ENCODE measurements around the gene CFAP52. TPM values are rescaled to one million over a fixed set of nuclear protein-coding genes. Genes with fewer than 3 reads are reported as not detected.
"Not testable (repeated sequence)": the region's sequence is repeated elsewhere in the genome, so short reads cannot be mapped to it uniquely, and the experiment has no call there.

CFAP52 gene
- total RNA-seq, 4 donors from 2014 or later, result not detected

DNA sequence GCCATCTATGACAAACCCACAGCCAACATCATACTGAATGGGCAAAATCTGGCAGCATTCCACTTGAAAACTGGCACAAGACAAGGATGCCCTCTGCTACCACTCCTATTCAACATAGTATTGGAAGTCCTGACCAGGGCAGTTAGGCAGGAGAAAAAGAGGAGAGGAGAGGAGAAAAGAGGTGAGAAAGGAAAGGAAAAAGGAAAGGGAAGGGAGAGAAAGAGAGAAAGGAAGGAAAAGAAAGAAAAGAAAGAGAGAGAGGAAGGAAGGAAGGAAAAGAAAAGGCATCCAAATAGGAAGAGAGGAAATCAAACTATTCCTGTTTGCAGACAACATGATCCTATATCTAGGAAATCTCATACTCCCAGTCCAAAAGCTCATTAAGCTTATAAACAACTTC lies 12.3 kb upstream of the CFAP52 start:
- H3K27me3 ChIP-seq, result no peaks in the 10 kb centered on the region
- no peak overlapping the region for H3K27ac ChIP-seq
- peaks cover 0 to 22% (median 0%) of the 10 kb centered on the region in 3 donors for H3K36me3 ChIP-seq
- TF ChIP-seq POLR2A (IDR thresholded peaks at IDR 0.05), result no peak
- no peak for TF ChIP-seq CTCF (IDR thresholded peaks at IDR 0.05)
- no peak overlapping the region for H3K4me3 ChIP-seq
- H3K9me3 ChIP-seq, result no peaks in the 10 kb centered on the region
- no peaks in the 10 kb centered on the region for H3K4me1 ChIP-seq
- no peak for DNase-seq

GRCh38 chr17:9566067-9566466 lies 10.4 kb upstream of the CFAP52 start:
- H3K36me3 ChIP-seq, result peaks cover 0 to 27% (median 0%) of the 10 kb centered on the region in 3 donors
- H3K27me3 ChIP-seq, result no peaks in the 10 kb centered on the region
- DNase-seq, result no peak
- no peaks in the 10 kb centered on the region for H3K4me1 ChIP-seq
- H3K4me3 ChIP-seq, result no peak overlapping the region
- TF ChIP-seq CTCF (IDR thresholded peaks at IDR 0.05) (no peak), POLR2A (IDR thresholded peaks at IDR 0.05) (no peak)
- H3K27ac ChIP-seq, result no peak overlapping the region
- no peaks in the 10 kb centered on the region for H3K9me3 ChIP-seq

DNA sequence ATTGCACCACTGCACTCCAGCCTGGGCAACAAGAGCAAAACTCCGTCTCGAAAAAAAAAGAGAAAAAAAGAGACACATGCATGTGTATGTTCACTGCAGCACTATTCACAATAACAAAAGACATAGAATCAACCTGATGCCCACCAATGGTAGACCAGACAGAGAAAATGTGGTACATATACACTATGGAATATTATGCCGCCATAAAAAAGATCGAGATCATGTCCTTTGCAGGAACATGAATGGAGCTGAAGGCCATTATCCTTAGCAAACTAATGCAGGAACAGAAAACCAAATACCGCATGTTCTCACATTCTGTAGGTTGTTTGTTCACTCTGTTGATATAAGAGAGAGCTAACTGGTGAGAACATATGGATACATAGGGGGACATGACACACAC lies 9.7 kb upstream of the CFAP52 start:
- DNase-seq, H3K9me3 ChIP-seq, H3K4me3 ChIP-seq, H3K27ac ChIP-seq, H3K27me3 ChIP-seq, H3K4me1 ChIP-seq: not testable (repeated sequence)
- peaks cover 0 to 27% (median 0%) of the 10 kb centered on the region in 3 donors for H3K36me3 ChIP-seq

DNA sequence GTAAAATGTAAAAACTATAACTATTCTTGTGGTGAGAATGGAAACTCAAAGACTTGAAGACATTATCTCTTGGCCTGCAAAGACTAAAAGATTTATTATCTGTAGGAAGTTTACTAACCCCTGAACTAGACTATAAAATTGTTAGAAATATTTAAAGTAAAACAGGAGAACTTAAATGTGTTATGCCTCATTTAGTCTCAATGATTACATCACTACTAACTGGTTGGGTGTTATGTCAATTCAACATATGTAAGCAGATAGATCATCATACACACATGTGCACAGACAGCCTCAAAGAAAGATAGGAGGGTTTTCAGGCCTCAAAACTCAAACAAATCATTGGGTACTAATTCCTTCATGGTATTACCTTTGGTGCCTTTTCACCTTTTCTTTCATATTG lies 8.4 kb upstream of the CFAP52 start:
- no peaks in the 10 kb centered on the region for H3K27me3 ChIP-seq
- no peaks in the 10 kb centered on the region for H3K4me1 ChIP-seq
- no peaks in the 10 kb centered on the region for H3K9me3 ChIP-seq
- TF ChIP-seq CTCF (IDR thresholded peaks at IDR 0.05) (no peak), POLR2A (IDR thresholded peaks at IDR 0.05) (no peak)
- DNase-seq, result no peak
- H3K36me3 ChIP-seq, result peaks cover 0 to 27% (median 0%) of the 10 kb centered on the region in 3 donors
- H3K4me3 ChIP-seq, result no peak overlapping the region
- no peak overlapping the region for H3K27ac ChIP-seq

- no peaks in the 10 kb centered on the region for H3K9me3 ChIP-seq
- peaks cover 0 to 27% (median 0%) of the 10 kb centered on the region in 3 donors for H3K36me3 ChIP-seq
- H3K4me3 ChIP-seq, result no peak overlapping the region
- TF ChIP-seq POLR2A (IDR thresholded peaks at IDR 0.05) (no peak), CTCF (IDR thresholded peaks at IDR 0.05) (no peak)
- no peaks in the 10 kb centered on the region for H3K27me3 ChIP-seq
- no peaks in the 10 kb centered on the region for H3K4me1 ChIP-seq
- DNase-seq, result no peak
- H3K27ac ChIP-seq, result no peak overlapping the region
Measured at GRCh38 chr17:9568957-9569588, 7.4 kb upstream of the CFAP52 start.

GRCh38 chr17:9571201-9571600 lies 5.2 kb upstream of the CFAP52 start:
- H3K4me3 ChIP-seq, result no peak overlapping the region
- DNase-seq, result no peak
- no peak for TF ChIP-seq POLR2A (IDR thresholded peaks at IDR 0.05)
- TF ChIP-seq CTCF (IDR thresholded peaks at IDR 0.05), result no peak
- H3K9me3 ChIP-seq, result no peaks in the 10 kb centered on the region
- no peaks in the 10 kb centered on the region for H3K27me3 ChIP-seq
- H3K27ac ChIP-seq, result no peak overlapping the region
- peaks cover 0 to 9% (median 0%) of the 10 kb centered on the region in 4 donors for H3K4me1 ChIP-seq
- peaks cover 0 to 27% (median 0%) of the 10 kb centered on the region in 3 donors for H3K36me3 ChIP-seq

All from Peyer's patch (tissue), 4 donors.